ENCODE data around the gene FUZ. TPM values are rescaled to one million over a fixed set of nuclear protein-coding genes. Genes with fewer than 3 reads are reported as not detected.

FUZ gene
- total RNA-seq, 6 donors from 2014 or later = 17.3 to 43.0 (median 22.3) TPM

DNA sequence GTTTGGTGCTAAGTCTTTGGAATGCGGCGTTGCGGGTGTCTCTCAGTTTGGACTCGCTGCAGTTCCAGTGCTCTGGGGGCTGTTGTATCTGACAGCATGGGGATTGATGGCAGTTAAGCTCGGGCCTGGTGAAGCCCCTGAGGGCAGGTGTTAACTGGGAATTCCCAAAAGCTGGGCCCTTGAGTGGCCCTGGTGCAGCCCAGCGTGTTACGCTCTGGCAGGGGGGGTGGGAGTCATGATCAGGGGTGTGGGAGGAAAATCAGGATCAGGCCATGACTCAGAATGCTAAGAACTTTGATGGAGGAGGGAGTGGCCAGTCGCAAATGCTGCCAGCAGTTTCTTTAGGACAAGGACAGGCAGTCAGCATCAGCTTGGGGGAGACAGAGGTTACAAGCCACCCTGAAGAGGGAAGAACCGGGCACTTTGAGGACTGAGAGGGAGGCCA, 26.7 kb downstream of the FUZ start:
- no peak for TF ChIP-seq POLR2A (IDR thresholded peaks at IDR 0.05)
- no peak for TF ChIP-seq EP300 (IDR thresholded peaks at IDR 0.05)
- TF ChIP-seq, protein P1, sequence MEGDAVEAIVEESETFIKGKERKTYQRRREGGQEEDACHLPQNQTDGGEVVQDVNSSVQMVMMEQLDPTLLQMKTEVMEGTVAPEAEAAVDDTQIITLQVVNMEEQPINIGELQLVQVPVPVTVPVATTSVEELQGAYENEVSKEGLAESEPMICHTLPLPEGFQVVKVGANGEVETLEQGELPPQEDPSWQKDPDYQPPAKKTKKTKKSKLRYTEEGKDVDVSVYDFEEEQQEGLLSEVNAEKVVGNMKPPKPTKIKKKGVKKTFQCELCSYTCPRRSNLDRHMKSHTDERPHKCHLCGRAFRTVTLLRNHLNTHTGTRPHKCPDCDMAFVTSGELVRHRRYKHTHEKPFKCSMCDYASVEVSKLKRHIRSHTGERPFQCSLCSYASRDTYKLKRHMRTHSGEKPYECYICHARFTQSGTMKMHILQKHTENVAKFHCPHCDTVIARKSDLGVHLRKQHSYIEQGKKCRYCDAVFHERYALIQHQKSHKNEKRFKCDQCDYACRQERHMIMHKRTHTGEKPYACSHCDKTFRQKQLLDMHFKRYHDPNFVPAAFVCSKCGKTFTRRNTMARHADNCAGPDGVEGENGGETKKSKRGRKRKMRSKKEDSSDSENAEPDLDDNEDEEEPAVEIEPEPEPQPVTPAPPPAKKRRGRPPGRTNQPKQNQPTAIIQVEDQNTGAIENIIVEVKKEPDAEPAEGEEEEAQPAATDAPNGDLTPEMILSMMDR (IDR thresholded peaks at IDR 0.05) = no peak
- no peak for TF ChIP-seq POLR2AphosphoS5 (IDR thresholded peaks at IDR 0.05)
- peak in 1 of 2 donors; percentile 74 for ATAC-seq (ENCODE audit: low FRiP score in 2 of 2)
- Histone ChIP-seq H3K4me1 (peaks cover 0 to 7% (median 2%) of the 10 kb centered on the region in 4 donors), H3K27ac (peak overlapping the region in 1 of 4 donors; percentile 22), H3K27me3 (no peaks in the 10 kb centered on the region), H3K9me3 (no peaks in the 10 kb centered on the region), H3K36me3 (peaks cover 12 to 90% (median 53%) of the 10 kb centered on the region in 4 donors), H3K4me3 (no peak overlapping the region)
- no peak for DNase-seq
- WGBS, 2 donors = 76 to 89% methylated on average over 9 of the region's 9 CpGs

- WGBS, 2 donors = 98 to 100% methylated on average over 9 to 18 of the region's 18 CpGs
- peaks cover 0 to 11% (median 4%) of the 10 kb centered on the region in 4 donors for H3K4me1 ChIP-seq
- ATAC-seq (ENCODE audit: low FRiP score in 2 of 2) (no peak), DNase-seq (no peak)
- H3K27me3 ChIP-seq = no peaks in the 10 kb centered on the region
- no peak overlapping the region for H3K27ac ChIP-seq
- TF ChIP-seq EP300 (IDR thresholded peaks at IDR 0.05) = no peak
- TF ChIP-seq POLR2AphosphoS5 (IDR thresholded peaks at IDR 0.05) = no peak
- TF ChIP-seq, protein P1 (IDR thresholded peaks at IDR 0.05) = no peak
- no peak for TF ChIP-seq POLR2A (IDR thresholded peaks at IDR 0.05)
- H3K9me3 ChIP-seq = no peaks in the 10 kb centered on the region
- peaks cover 12 to 55% (median 29%) of the 10 kb centered on the region in 4 donors for H3K36me3 ChIP-seq
- no peak overlapping the region for H3K4me3 ChIP-seq
Measured at GRCh38 chr19:49782515-49782914, 30.6 kb downstream of the FUZ start.

GRCh38 chr19:49781394-49781793, 31.7 kb downstream of the FUZ start:
- DNase-seq = no peak
- peak in 1 of 2 donors; percentile 39 for ATAC-seq (ENCODE audit: low FRiP score in 2 of 2)

GRCh38 chr19:49780861-49781260, 32.2 kb downstream of the FUZ start:
- DNase-seq = no peak
- no peak overlapping the region for H3K4me3 ChIP-seq
- peaks cover 12 to 46% (median 32%) of the 10 kb centered on the region in 4 donors for H3K36me3 ChIP-seq
- no peak overlapping the region for H3K27ac ChIP-seq
- H3K9me3 ChIP-seq = no peaks in the 10 kb centered on the region
- TF ChIP-seq POLR2AphosphoS5 (IDR thresholded peaks at IDR 0.05) = no peak
- no peak for TF ChIP-seq POLR2A (IDR thresholded peaks at IDR 0.05)
- TF ChIP-seq, protein P1 (IDR thresholded peaks at IDR 0.05) = no peak
- TF ChIP-seq EP300 (IDR thresholded peaks at IDR 0.05) = no peak
- WGBS, 2 donors = 89% methylated on average over 8 of the region's 8 CpGs
- peaks cover 0 to 6% (median 2%) of the 10 kb centered on the region in 4 donors for H3K4me1 ChIP-seq
- no peak for ATAC-seq (ENCODE audit: low FRiP score in 2 of 2)
- H3K27me3 ChIP-seq = no peaks in the 10 kb centered on the region

More at GRCh38 chr19:49781394-49781793, 31.7 kb downstream of the FUZ start:
- 83 to 87% methylated on average over 1 to 7 of the region's 7 CpGs for WGBS, 2 donors
- Histone ChIP-seq H3K27me3 (no peaks in the 10 kb centered on the region), H3K27ac (no peak overlapping the region), H3K9me3 (no peaks in the 10 kb centered on the region), H3K36me3 (peaks cover 12 to 47% (median 28%) of the 10 kb centered on the region in 4 donors), H3K4me3 (no peak overlapping the region), H3K4me1 (peaks cover 0 to 6% (median 3%) of the 10 kb centered on the region in 4 donors)
- TF ChIP-seq POLR2AphosphoS5 (IDR thresholded peaks at IDR 0.05) = no peak
- no peak for TF ChIP-seq EP300 (IDR thresholded peaks at IDR 0.05)
- no peak for TF ChIP-seq POLR2A (IDR thresholded peaks at IDR 0.05)
- TF ChIP-seq, protein P1 (IDR thresholded peaks at IDR 0.05) = no peak

Measured in upper lobe of left lung (tissue), 6 donors.